ENCODE results near the gene SRBD1.

The SRBD1 gene

DNA sequence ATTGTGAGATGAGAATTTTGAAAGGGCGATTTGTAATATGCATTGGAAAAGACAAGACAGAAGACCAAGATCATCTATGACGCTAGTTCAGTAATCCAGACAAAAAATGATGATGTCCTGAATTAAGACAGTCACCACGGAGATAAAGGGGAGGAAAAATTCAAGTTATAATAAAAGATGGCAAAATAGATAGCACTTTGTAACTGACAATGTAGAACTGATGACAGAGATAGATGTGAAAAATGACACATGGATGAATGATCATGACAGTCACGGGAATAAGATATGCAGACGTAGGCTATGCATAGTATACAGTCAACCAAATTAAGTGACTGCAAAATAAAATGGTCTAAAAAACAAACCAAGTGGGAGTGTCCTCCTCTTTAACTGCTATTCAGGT is 59.2 kb downstream of the SRBD1 start:
- no peak overlapping the region for H3K4me3 ChIP-seq (ENCODE audit: low read length)
- no peaks in the 10 kb centered on the region for H3K4me1 ChIP-seq (ENCODE audit: control insufficient read depth, insufficient read depth, low read length)
- H3K27ac ChIP-seq (ENCODE audit: low read depth, low read length) = no peak overlapping the region
- peaks cover 3% of the 10 kb centered on the region for H3K36me3 ChIP-seq (ENCODE audit: control insufficient read depth, insufficient read depth, low read length)
- H3K27me3 ChIP-seq (ENCODE audit: control insufficient read depth, insufficient read depth, low read length) = no peaks in the 10 kb centered on the region
- no peak overlapping the region for H3K9ac ChIP-seq (ENCODE audit: low read length)

DNA sequence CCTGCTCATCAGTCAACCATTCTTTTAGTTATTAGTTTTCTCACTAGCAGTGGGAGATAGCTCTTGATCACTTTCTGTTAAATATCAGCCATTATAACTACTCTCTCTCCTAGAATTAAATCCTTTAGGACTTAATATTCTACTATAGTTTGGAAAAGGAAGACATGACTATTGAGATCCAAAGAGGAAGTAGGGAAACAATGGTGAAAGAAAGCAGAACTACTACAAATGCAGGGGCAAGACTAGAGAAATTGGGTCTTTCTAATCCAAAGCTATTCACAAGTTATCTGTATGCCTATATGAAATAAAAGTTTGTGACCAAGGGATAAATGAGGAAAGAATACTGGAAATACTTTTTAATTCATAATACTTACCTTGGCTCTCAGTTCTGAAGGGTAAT is 65.1 kb downstream of the SRBD1 start:
- Histone ChIP-seq H3K27me3 (ENCODE audit: control insufficient read depth, insufficient read depth, low read length) (no peaks in the 10 kb centered on the region), H3K4me1 (ENCODE audit: control insufficient read depth, insufficient read depth, low read length) (no peaks in the 10 kb centered on the region), H3K27ac (ENCODE audit: low read depth, low read length) (no peak overlapping the region), H3K9ac (ENCODE audit: low read length) (no peak overlapping the region), H3K4me3 (ENCODE audit: low read length) (no peak overlapping the region), H3K36me3 (ENCODE audit: control insufficient read depth, insufficient read depth, low read length) (peaks cover 7% of the 10 kb centered on the region)

DNA sequence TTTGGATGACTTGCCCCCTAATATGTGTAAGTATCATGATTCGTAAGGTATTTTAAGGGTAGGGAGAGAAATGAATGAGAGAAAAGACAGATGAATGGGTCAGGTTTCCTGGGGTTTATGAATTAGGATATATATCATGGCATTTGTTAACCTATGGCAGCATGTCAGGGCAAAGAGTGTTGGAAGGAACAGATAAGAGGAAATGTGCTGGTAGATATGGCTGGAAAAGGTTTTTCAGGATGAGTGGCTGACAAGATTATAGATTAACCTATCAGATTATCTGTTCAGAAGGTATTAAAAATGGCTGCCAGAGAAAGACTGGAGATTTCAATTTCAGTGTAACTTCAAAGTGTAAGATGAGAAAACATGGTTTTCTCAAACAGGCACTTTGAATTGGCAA is 67.8 kb downstream of the SRBD1 start:
- no peaks in the 10 kb centered on the region for H3K4me1 ChIP-seq (ENCODE audit: control insufficient read depth, insufficient read depth, low read length)
- H3K36me3 ChIP-seq (ENCODE audit: control insufficient read depth, insufficient read depth, low read length) = peaks cover 9% of the 10 kb centered on the region
- no peaks in the 10 kb centered on the region for H3K27me3 ChIP-seq (ENCODE audit: control insufficient read depth, insufficient read depth, low read length)
- no peak overlapping the region for H3K9ac ChIP-seq (ENCODE audit: low read length)
- no peak overlapping the region for H3K4me3 ChIP-seq (ENCODE audit: low read length)
- no peak overlapping the region for H3K27ac ChIP-seq (ENCODE audit: low read depth, low read length)

DNA sequence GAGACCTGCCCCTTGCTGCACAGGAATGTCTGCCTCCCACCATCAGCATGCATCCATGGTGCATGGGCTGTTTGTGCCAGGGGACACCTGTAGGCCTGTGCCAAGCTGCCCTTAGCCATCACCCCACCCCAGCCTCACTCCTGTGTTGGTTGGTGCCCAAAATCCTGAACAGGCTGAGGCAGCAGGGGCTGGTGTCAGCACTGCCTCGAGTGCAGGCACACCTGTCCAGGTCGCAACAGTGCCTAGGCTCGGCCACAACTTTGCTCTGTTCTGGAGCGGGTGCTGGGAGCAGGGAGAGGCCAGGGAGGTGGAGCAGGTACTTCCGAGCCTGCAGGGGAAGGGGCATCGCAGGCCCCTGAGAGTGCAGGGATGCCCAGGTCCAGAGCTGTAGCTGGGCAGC is 69.1 kb downstream of the SRBD1 start:
- Histone ChIP-seq H3K27me3 (ENCODE audit: control insufficient read depth, insufficient read depth, low read length) (no peaks in the 10 kb centered on the region), H3K36me3 (ENCODE audit: control insufficient read depth, insufficient read depth, low read length) (peaks cover 12% of the 10 kb centered on the region), H3K4me3 (ENCODE audit: low read length) (no peak overlapping the region), H3K4me1 (ENCODE audit: control insufficient read depth, insufficient read depth, low read length) (no peaks in the 10 kb centered on the region), H3K9ac (ENCODE audit: low read length) (no peak overlapping the region), H3K27ac (ENCODE audit: low read depth, low read length) (no peak overlapping the region)

DNA sequence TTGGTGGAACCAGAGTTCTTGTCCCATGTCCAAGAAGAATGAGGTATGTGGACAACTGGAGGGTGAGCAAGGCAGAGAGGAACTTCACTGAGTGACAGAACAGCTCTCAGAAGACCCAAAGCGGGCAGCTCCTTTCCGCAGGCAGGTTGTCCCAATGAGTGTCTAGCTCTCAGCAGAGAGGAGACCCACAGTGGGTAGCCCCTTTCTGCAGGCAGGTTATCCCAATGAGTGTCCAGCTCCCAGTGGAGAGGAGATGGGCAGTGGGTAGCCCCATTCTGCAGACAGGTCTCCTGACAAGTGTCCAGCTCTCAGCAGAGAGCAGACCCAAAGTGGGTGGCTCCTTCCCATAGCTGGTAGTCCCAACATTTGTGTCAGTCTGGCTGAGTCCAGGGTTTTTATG is 69.6 kb downstream of the SRBD1 start:
- Histone ChIP-seq H3K9ac (ENCODE audit: low read length) (no peak overlapping the region), H3K27me3 (ENCODE audit: control insufficient read depth, insufficient read depth, low read length) (no peaks in the 10 kb centered on the region), H3K27ac (ENCODE audit: low read depth, low read length) (no peak overlapping the region), H3K4me1 (ENCODE audit: control insufficient read depth, insufficient read depth, low read length) (no peaks in the 10 kb centered on the region), H3K36me3 (ENCODE audit: control insufficient read depth, insufficient read depth, low read length) (peaks cover 12% of the 10 kb centered on the region), H3K4me3 (ENCODE audit: low read length) (no peak overlapping the region)

DNA sequence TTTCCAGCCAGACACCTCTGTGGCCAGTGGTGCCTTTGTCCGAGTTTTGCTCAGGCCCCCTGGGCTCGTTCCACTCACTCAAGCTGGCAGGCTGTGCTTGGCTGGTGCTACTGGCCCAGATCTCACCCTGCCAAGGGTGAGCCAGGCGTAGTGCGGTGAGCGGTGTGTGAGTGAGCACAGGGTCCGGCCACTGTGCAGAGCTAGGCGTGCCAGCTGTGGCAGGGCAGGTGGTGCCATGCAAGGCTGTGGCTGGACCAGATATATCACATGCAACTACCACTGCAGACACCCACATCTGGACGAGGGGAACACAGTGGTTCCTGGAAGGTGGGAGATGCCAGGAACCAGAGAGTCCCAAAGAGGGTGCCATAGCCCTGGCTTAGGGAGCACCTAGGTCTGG is 70.1 kb downstream of the SRBD1 start:
- H3K4me3 ChIP-seq (ENCODE audit: low read length) = no peak overlapping the region
- no peaks in the 10 kb centered on the region for H3K27me3 ChIP-seq (ENCODE audit: control insufficient read depth, insufficient read depth, low read length)
- no peak overlapping the region for H3K27ac ChIP-seq (ENCODE audit: low read depth, low read length)
- H3K9ac ChIP-seq (ENCODE audit: low read length) = no peak overlapping the region
- H3K4me1 ChIP-seq (ENCODE audit: control insufficient read depth, insufficient read depth, low read length) = no peaks in the 10 kb centered on the region
- H3K36me3 ChIP-seq (ENCODE audit: control insufficient read depth, insufficient read depth, low read length) = peaks cover 12% of the 10 kb centered on the region

DNA sequence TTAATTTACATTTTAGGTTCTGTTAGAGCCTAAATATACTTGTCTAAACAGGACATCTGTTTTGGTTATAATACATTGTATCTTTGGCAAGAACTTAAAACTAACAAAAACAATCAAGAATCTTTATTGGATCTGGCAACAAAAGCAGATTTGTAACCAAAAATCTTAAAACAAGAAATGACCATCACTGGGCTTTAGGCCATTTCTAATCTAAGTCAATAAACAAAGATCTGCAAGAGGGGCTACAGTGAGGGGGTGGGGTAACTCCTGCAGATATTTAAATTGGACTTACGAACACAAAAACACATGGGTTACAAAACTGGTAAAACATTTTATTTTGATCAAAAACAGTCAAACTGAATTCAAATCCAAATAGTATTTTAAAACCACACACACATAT is 77.3 kb downstream of the SRBD1 start:
- Histone ChIP-seq H3K36me3 (ENCODE audit: control insufficient read depth, insufficient read depth, low read length) (peaks cover 4% of the 10 kb centered on the region), H3K4me1 (ENCODE audit: control insufficient read depth, insufficient read depth, low read length) (no peaks in the 10 kb centered on the region), H3K27me3 (ENCODE audit: control insufficient read depth, insufficient read depth, low read length) (no peaks in the 10 kb centered on the region), H3K27ac (ENCODE audit: low read depth, low read length) (no peak overlapping the region), H3K4me3 (ENCODE audit: low read length) (no peak overlapping the region), H3K9ac (ENCODE audit: low read length) (no peak overlapping the region)

DNA sequence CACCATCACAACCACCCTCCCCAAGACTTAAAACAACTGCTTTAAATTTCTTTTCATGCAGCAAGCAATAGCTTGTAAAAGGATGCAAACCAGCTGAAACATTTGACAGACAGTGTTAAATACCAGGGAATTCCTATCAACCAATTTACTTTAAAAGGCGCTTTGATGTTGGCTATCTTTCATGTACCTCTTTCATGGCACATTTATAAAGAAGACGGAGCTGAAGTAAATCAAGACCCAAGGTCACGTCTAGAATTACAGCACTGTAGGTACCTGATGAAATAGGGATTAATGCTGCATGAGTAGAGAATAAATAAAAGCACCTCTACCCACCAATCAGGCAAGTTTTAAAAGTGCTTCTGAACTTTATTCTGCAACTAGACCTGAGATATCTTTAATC is 78.9 kb downstream of the SRBD1 start:
- Histone ChIP-seq H3K36me3 (ENCODE audit: control insufficient read depth, insufficient read depth, low read length) (peaks cover under 1% of the 10 kb centered on the region), H3K4me3 (ENCODE audit: low read length) (no peak overlapping the region), H3K9ac (ENCODE audit: low read length) (no peak overlapping the region), H3K27me3 (ENCODE audit: control insufficient read depth, insufficient read depth, low read length) (no peaks in the 10 kb centered on the region), H3K4me1 (ENCODE audit: control insufficient read depth, insufficient read depth, low read length) (no peaks in the 10 kb centered on the region), H3K27ac (ENCODE audit: low read depth, low read length) (no peak overlapping the region)

DNA sequence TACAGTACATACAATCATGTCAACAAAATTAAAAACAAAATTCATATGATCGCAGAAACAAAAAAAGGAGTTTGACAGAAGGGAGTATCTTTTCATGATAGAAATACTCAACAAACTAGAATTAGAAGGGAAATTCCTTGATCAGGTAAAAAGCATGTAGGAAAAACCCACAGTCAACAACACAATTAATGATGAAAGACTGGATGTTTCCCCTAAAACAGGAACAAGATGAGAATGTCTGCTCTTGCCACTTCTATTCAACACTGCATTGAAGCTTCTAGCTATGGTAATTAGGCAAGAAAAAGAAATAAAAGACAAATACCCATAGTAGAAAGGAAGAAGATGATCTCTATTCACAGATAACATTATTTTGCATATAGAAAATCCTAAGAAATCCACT is 87.1 kb downstream of the SRBD1 start:
- no peak overlapping the region for H3K27ac ChIP-seq (ENCODE audit: low read depth, low read length)
- no peaks in the 10 kb centered on the region for H3K36me3 ChIP-seq (ENCODE audit: control insufficient read depth, insufficient read depth, low read length)
- no peak overlapping the region for H3K4me3 ChIP-seq (ENCODE audit: low read length)

DNA sequence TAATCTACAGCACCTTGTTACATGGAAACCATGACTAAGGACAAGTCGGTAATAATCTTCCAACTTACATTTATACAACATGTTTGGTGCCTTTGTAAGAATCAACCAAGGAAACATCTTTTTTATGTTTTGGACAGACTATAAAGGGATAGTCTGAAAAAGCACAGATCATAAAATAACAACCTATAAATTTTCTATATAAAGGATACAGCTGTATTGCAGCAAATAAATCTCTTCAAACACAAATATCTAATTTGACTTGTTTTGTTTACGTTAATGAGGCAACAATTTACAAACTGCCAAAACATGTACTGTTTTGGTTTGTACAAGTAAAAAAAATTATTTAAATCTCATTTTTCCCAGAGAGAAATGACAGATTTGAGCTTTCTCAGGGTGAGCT is 92.5 kb downstream of the SRBD1 start:
- Histone ChIP-seq H3K27ac (ENCODE audit: low read depth, low read length) (no peak overlapping the region), H3K27me3 (ENCODE audit: control insufficient read depth, insufficient read depth, low read length) (no peaks in the 10 kb centered on the region), H3K4me1 (ENCODE audit: control insufficient read depth, insufficient read depth, low read length) (no peaks in the 10 kb centered on the region), H3K4me3 (ENCODE audit: low read length) (no peak overlapping the region), H3K36me3 (ENCODE audit: control insufficient read depth, insufficient read depth, low read length) (no peaks in the 10 kb centered on the region), H3K9ac (ENCODE audit: low read length) (no peak overlapping the region)

More for the DNA sequence above, 87.1 kb downstream of the SRBD1 start:
- H3K4me1 ChIP-seq (ENCODE audit: control insufficient read depth, insufficient read depth, low read length) = no peaks in the 10 kb centered on the region
- H3K9ac ChIP-seq (ENCODE audit: low read length) = no peak overlapping the region
- H3K27me3 ChIP-seq (ENCODE audit: control insufficient read depth, insufficient read depth, low read length) = no peaks in the 10 kb centered on the region

DNA sequence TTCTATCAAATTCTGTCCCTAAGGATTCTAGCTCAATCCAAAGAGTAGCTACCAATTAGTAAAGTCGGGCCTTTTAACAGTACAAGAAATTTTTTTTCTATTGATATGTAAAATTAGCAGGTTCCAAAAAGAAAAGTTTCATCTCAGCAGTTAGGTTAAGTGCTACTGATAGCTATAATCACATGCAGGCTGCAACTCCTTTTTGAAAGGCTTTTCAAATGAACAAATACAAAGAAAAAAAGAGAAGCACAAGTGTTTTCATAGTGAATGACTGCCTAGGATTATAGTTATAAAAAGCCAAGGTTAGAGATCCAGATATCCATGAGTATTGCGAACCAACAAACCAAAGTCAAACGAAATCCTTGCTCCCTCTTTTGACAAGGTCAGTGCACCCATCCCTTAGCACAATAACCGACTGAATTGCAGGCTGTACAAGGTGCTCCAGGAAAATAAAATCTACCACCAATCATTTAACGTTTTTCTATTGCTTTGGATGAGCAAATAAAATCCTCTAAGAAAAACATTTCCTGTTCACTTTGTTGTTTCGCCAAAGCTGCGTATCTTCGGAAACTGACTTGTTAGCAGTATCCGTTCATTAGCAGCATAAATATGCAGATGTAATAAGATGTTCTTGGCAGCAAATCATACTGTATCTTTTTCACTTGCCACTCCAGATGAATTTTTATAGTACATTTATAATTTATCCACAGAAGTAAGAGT is 100.2 kb downstream of the SRBD1 start:
- Histone ChIP-seq H3K9ac (ENCODE audit: low read length) (no peak overlapping the region), H3K4me3 (ENCODE audit: low read length) (no peak overlapping the region), H3K36me3 (ENCODE audit: control insufficient read depth, insufficient read depth, low read length) (no peaks in the 10 kb centered on the region), H3K27me3 (ENCODE audit: control insufficient read depth, insufficient read depth, low read length) (no peaks in the 10 kb centered on the region), H3K4me1 (ENCODE audit: control insufficient read depth, insufficient read depth, low read length) (no peaks in the 10 kb centered on the region), H3K27ac (ENCODE audit: low read depth, low read length) (no peak overlapping the region)

DNA sequence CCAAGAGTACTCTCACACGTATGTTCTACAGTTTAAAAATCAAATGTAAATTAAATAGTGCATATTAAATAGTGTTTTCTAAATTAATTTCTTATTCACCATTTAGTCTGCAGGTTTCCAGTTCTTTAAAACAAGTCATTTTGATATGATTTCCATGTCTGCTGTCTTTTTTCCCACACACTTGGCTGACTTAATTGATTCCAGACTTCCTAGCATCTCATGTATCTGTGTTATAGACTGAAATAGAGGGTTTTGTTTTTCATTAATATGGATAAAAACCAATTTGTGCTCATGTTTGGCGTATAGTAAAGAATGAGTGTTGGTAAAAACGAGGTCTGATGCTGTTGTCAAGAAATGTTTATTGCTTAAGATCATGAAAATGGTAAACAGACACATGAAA is 104.3 kb downstream of the SRBD1 start:
- Histone ChIP-seq H3K4me3 (ENCODE audit: low read length) (no peak overlapping the region), H3K36me3 (ENCODE audit: control insufficient read depth, insufficient read depth, low read length) (no peaks in the 10 kb centered on the region), H3K4me1 (ENCODE audit: control insufficient read depth, insufficient read depth, low read length) (no peaks in the 10 kb centered on the region), H3K9ac (ENCODE audit: low read length) (no peak overlapping the region), H3K27me3 (ENCODE audit: control insufficient read depth, insufficient read depth, low read length) (no peaks in the 10 kb centered on the region), H3K27ac (ENCODE audit: low read depth, low read length) (no peak overlapping the region)

DNA sequence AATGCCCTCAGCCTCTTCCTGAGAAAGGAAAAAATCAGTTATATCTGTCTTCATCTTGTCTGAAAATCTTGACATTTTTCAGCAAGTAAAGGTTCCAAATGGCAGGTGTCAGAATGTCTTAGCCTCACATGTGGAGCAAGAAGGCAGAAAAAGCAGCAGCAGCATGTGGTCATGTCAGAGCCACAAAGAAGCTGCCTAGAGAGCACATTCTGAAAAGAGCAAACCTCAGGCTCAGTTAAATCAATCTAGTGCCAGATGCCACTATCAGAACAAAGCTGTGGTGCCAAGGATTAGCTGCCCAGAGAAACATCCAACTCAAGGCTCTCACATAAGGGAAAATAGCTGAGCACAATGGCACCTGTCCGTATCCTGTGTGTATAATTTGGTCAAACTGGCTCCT is 105.9 kb downstream of the SRBD1 start:
- no peaks in the 10 kb centered on the region for H3K36me3 ChIP-seq (ENCODE audit: control insufficient read depth, insufficient read depth, low read length)
- no peaks in the 10 kb centered on the region for H3K27me3 ChIP-seq (ENCODE audit: control insufficient read depth, insufficient read depth, low read length)
- no peak overlapping the region for H3K9ac ChIP-seq (ENCODE audit: low read length)
- H3K4me1 ChIP-seq (ENCODE audit: control insufficient read depth, insufficient read depth, low read length) = no peaks in the 10 kb centered on the region
- no peak overlapping the region for H3K27ac ChIP-seq (ENCODE audit: low read depth, low read length)
- H3K4me3 ChIP-seq (ENCODE audit: low read length) = no peak overlapping the region
